Measurements from ENCODE around the gene MAGI2. TPM values are rescaled to one million over a fixed set of nuclear protein-coding genes. Genes with fewer than 3 reads are reported as not detected.

MAGI2 gene
- total and polyA plus RNA-seq, 2 donors (not counting 3 experiments of a cell fraction or from before 2014, with no cell fraction given) = 0.28 to 6.0 TPM

GRCh38 chr7:78476851-78477405 lies 976.5 kb downstream of the MAGI2 start:
- POLR2A ChIA-PET = no interaction called here

More at GRCh38 chr7:78476851-78477405, 976.5 kb downstream of the MAGI2 start:
- FAIRE-seq (no peak), DNase-seq (ENCODE audit: low read depth, low spot score) (no peak)
- Histone ChIP-seq H4K20me1 (replicated peaks; ENCODE audit: control insufficient read depth, extremely low read depth, insufficient read depth, low read length) (no peaks in the 10 kb centered on the region), H3K9me1 (replicated peaks; ENCODE audit: control insufficient read depth, extremely low read depth, insufficient read depth, low read length) (no peaks in the 10 kb centered on the region), H3K9ac (replicated peaks; ENCODE audit: extremely low read depth, insufficient read depth, low read length) (no peak overlapping the region), H2AFZ (ENCODE audit: low read depth, low read length) (no peak overlapping the region), H3K27me3 (ENCODE audit: control insufficient read depth in 2 of 2, insufficient read depth in 2 of 2, low read length in 2 of 2) (no peaks in the 10 kb centered on the region), H3K9me3 (replicated peaks; ENCODE audit: control insufficient read depth, insufficient read depth, low read length) (no peaks in the 10 kb centered on the region), H3K4me3 (replicated peaks in 1 of 3; ENCODE audit: insufficient read depth in 1 of 3, low read depth in 1 of 3, low read length in 3 of 3) (no peak overlapping the region), H3K36me3 (ENCODE audit: control insufficient read depth in 2 of 2, extremely low read depth in 1 of 2, insufficient read depth in 2 of 2, low read length in 2 of 2) (no peaks in the 10 kb centered on the region), H3K4me1 (ENCODE audit: control insufficient read depth, extremely low read depth, insufficient read depth, low read length) (no peaks in the 10 kb centered on the region), H3K79me2 (ENCODE audit: control insufficient read depth, insufficient read depth, low read length) (no peaks in the 10 kb centered on the region), H3K27ac (ENCODE audit: insufficient read depth, low read depth, low read length) (no peak overlapping the region), H3K4me2 (ENCODE audit: insufficient read depth, low read length) (no peak overlapping the region)
- dilution Hi-C loops (cut with MboI; ENCODE audit: extremely low pct_ligation_motif_present, low sequenced_read_pairs) (no loop called here), intact Hi-C loops (cut with micrococcal nuclease) (no loop called here)
- CTCF ChIA-PET = no interaction called here
- no TSS peak for BruUV-seq (replicated peaks)
- TF ChIP-seq MAX (IDR thresholded peaks at IDR 0.05; ENCODE audit: insufficient read depth, insufficient read length) (no peak), GATA2 (IDR thresholded peaks at IDR 0.05; ENCODE audit: insufficient read depth, insufficient read length, low read depth, low read length) (no peak), CTCF (IDR thresholded peaks at IDR 0.05; ENCODE audit: extremely low read depth in 1 of 2, insufficient read depth in 1 of 2, low read depth in 1 of 2, low read length in 2 of 2) (no peak), FOS (IDR thresholded peaks at IDR 0.05; ENCODE audit: borderline replicate concordance, insufficient read depth, low read length) (no peak), POLR2AphosphoS5 (IDR thresholded peaks at IDR 0.05; ENCODE audit: insufficient read depth, low read depth, low read length) (no peak), JUN (IDR thresholded peaks at IDR 0.05; ENCODE audit: borderline replicate concordance, insufficient read depth, insufficient read length, low read depth) (no peak)
